ENCODE results near the gene PRR7. TPM values are rescaled to one million over a fixed set of nuclear protein-coding genes. Genes with fewer than 3 reads are reported as not detected.
A peak's percentile ranks its signal among the peaks of the same experiment; 100 is the strongest.

The PRR7 gene
- total and polyA plus RNA-seq, 2 of the 13 experiments (the other 11 are each of a cell fraction or from before 2014, with no cell fraction given), result 4.8 to 5.0 TPM

GRCh38 chr5:177472460-177473442, 26.1 kb downstream of the PRR7 start (continued):
- TF ChIP-seq ZNF318 (CRISPR knock-in tag; IDR thresholded peaks at IDR 0.05) (no peak), ZC3H13 (CRISPR knock-in tag; IDR thresholded peaks at IDR 0.05) (peak; percentile 39; the same call in 1 of the 2 replicates), HNRNPLL (IDR thresholded peaks at IDR 0.05; ENCODE audit: low read depth, low read length, poor library complexity, severe bottlenecking) (peak; percentile 67), ZNF446 (CRISPR knock-in tag; IDR thresholded peaks at IDR 0.05) (no peak), KLF15 (CRISPR knock-in tag; IDR thresholded peaks at IDR 0.05; ENCODE audit: borderline replicate concordance) (no peak), POLR2A (IDR thresholded peaks at IDR 0.05; ENCODE audit: insufficient read depth in 1 of 2, low read depth in 2 of 2, low read length in 2 of 2) (peak in 1 of 2 experiments; percentile 42; a peak in 1 of 4 replicates), RBFOX2 (IDR thresholded peaks at IDR 0.05; ENCODE audit: low read depth, low read length) (peak; percentile 64), ZNF503 (CRISPR knock-in tag; IDR thresholded peaks at IDR 0.05) (no peak)
- TF ChIP-seq, protein P1, sequence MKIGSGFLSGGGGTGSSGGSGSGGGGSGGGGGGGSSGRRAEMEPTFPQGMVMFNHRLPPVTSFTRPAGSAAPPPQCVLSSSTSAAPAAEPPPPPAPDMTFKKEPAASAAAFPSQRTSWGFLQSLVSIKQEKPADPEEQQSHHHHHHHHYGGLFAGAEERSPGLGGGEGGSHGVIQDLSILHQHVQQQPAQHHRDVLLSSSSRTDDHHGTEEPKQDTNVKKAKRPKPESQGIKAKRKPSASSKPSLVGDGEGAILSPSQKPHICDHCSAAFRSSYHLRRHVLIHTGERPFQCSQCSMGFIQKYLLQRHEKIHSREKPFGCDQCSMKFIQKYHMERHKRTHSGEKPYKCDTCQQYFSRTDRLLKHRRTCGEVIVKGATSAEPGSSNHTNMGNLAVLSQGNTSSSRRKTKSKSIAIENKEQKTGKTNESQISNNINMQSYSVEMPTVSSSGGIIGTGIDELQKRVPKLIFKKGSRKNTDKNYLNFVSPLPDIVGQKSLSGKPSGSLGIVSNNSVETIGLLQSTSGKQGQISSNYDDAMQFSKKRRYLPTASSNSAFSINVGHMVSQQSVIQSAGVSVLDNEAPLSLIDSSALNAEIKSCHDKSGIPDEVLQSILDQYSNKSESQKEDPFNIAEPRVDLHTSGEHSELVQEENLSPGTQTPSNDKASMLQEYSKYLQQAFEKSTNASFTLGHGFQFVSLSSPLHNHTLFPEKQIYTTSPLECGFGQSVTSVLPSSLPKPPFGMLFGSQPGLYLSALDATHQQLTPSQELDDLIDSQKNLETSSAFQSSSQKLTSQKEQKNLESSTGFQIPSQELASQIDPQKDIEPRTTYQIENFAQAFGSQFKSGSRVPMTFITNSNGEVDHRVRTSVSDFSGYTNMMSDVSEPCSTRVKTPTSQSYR (CRISPR knock-in tag; IDR thresholded peaks at IDR 0.05; ENCODE audit: borderline replicate concordance), result peak; percentile 61; the same call in 1 of the 2 replicates
- TF ChIP-seq, protein P2, sequence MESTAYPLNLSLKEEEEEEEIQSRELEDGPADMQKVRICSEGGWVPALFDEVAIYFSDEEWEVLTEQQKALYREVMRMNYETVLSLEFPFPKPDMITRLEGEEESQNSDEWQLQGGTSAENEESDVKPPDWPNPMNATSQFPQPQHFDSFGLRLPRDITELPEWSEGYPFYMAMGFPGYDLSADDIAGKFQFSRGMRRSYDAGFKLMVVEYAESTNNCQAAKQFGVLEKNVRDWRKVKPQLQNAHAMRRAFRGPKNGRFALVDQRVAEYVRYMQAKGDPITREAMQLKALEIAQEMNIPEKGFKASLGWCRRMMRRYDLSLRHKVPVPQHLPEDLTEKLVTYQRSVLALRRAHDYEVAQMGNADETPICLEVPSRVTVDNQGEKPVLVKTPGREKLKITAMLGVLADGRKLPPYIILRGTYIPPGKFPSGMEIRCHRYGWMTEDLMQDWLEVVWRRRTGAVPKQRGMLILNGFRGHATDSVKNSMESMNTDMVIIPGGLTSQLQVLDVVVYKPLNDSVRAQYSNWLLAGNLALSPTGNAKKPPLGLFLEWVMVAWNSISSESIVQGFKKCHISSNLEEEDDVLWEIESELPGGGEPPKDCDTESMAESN (CRISPR knock-in tag; conservative IDR thresholded peaks at IDR 0.05), result peak; percentile 49; the same call in 1 of the 2 replicates

Measured in HepG2 (cell line).